HEK293T (cell line): Measurements from ENCODE around the gene ST6GALNAC5.

Experiments used
- CTCF ChIA-PET: fragments of 350-600 bp; formaldehyde crosslinking; extraction: SDS; loops from one replicate; lab custom pipeline; 2021; ENCODE audit warnings: antibody characterized with exemption, inconsistent platforms; lab: Yijun Ruan, JAX
- POLR2A ChIA-PET: fragments of 350-600 bp; formaldehyde crosslinking; extraction: SDS; loops from one replicate; lab custom pipeline; 2020; ENCODE audit warnings: antibody characterized with exemption, inconsistent platforms; lab: Yijun Ruan, JAX
- DNase-seq: peaks from one replicate; pipeline ENCODE4 v3.0.0; 2012; ENCODE audit warnings: mixed read lengths; ENCODE audit errors: extremely low spot score
- ARNT ChIP-seq: fragments of 450-650 bp; IDR thresholded peaks from 2 replicates; pipeline ENCODE4 v1.6.1; 2017; ENCODE audit warnings: mild to moderate bottlenecking
- BHLHE40 ChIP-seq: fragments of 450-650 bp; IDR thresholded peaks from 2 replicates; pipeline ENCODE4 v1.6.1; 2016; ENCODE audit warnings: mild to moderate bottlenecking, moderate library complexity, borderline replicate concordance
- CTBP1 ChIP-seq: fragments of 450-650 bp; IDR thresholded peaks from 2 replicates; pipeline ENCODE4 v1.6.1; 2016; ENCODE audit warnings: borderline replicate concordance
- ELF4 ChIP-seq: fragments of 450-650 bp; IDR thresholded peaks from 2 replicates; pipeline ENCODE4 v1.6.1; 2017; ENCODE audit warnings: antibody characterized with exemption
- FOXA1 ChIP-seq: fragments of 450-650 bp; IDR thresholded peaks from 2 replicates; pipeline ENCODE4 v1.6.1; 2016; ENCODE audit warnings: mild to moderate bottlenecking
- FOXK2 ChIP-seq: fragments of 450-650 bp; IDR thresholded peaks from 2 replicates; pipeline ENCODE4 v1.6.1; 2016; ENCODE audit warnings: mild to moderate bottlenecking
- FOXM1 ChIP-seq: fragments of 450-650 bp; IDR thresholded peaks from 2 replicates; pipeline ENCODE4 v1.6.1; 2017; ENCODE audit warnings: mild to moderate bottlenecking, borderline replicate concordance
- HDGF ChIP-seq: fragments of 450-650 bp; IDR thresholded peaks from 2 replicates; pipeline ENCODE4 v1.6.1; 2017; ENCODE audit warnings: antibody characterized with exemption, borderline replicate concordance
- L3MBTL2 ChIP-seq: fragments of 450-650 bp; conservative IDR thresholded peaks from 2 replicates; pipeline ENCODE4 v1.6.1; 2016; ENCODE audit warnings: mild to moderate bottlenecking
- LEF1 ChIP-seq: fragments of 450-650 bp; IDR thresholded peaks from 2 replicates; pipeline ENCODE4 v1.6.1; 2017; ENCODE audit warnings: mild to moderate bottlenecking, borderline replicate concordance
- NFRKB ChIP-seq: fragments of 450-650 bp; IDR thresholded peaks from 2 replicates; pipeline ENCODE4 v1.6.1; 2016; ENCODE audit warnings: mild to moderate bottlenecking, moderate library complexity
- SP1 ChIP-seq: fragments of 450-650 bp; IDR thresholded peaks from 2 replicates; pipeline ENCODE4 v1.6.1; 2017
- SUZ12 ChIP-seq: fragments of 450-650 bp; IDR thresholded peaks from 2 replicates; pipeline ENCODE4 v1.6.1; 2016; ENCODE audit warnings: mild to moderate bottlenecking
- TARDBP ChIP-seq: fragments of 450-650 bp; IDR thresholded peaks from 2 replicates; pipeline ENCODE4 v1.6.1; 2016
- ZNF384 ChIP-seq: fragments of 450-650 bp; IDR thresholded peaks from 2 replicates; pipeline ENCODE4 v1.6.1; 2016
- TF ChIP-seq, protein P1 (sequence below): fragments of 450-650 bp; IDR thresholded peaks from 2 replicates; pipeline ENCODE4 v1.6.1; 2016

ST6GALNAC5 gene

DNA sequence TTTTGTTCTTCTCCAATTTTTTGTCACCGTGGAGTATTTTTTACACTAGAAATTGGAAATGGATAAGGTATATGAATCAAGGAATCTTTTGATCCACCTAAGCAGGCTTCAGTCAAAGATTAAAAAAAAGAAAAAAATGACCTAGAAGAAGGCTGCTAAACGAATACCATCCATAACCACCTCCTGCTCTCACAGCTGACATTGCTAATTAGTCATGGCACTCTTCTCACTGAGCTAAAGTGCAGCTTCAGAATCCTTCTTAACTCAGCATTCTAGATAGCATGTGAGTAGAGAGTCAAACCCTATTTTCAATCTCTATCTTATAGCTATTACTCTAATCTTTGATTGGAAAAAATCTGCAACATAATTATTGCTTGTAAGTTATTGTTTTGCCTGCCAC is 40.2 kb upstream of the ST6GALNAC5 start:
- TF ChIP-seq BHLHE40 (no peak), FOXA1 (no peak), SP1 (no peak), L3MBTL2 (no peak), ARNT (no peak), FOXK2 (no peak), NFRKB (no peak), ELF4 (no peak), HDGF (no peak), FOXM1 (no peak), SUZ12 (no peak), CTBP1 (no peak), TARDBP (no peak), LEF1 (no peak), ZNF384 (no peak)
- no peak for DNase-seq
- CTCF ChIA-PET, result no interaction called here
- POLR2A ChIA-PET, result interaction anchor here (1.4 kb wide), 1 partner anchor 11 kb away, joined by 3 read pairs; no protein-coding TSS in a partner anchor

DNA sequence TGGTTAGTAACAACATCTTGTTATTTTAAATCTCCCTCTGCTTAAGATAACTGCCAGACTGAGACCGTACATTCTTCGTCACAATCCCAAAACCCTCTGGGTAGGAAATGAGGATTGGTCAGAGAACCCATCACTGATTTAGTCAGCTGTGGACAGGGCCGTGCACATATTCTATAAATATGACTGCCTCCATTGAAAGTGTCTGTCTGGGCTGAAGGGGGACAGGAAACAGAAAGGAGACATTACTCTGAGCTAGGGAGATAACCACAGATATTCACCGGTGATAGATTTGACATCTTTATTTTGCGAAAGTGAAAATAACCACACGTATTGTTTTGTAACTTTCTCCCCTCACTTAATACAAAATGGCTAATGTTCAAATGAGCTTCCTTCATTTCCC is 36.9 kb upstream of the ST6GALNAC5 start:
- TF ChIP-seq FOXK2 (no peak), SUZ12 (no peak), FOXA1 (no peak), TARDBP (no peak), LEF1 (no peak), BHLHE40 (no peak), FOXM1 (no peak), HDGF (no peak), ELF4 (no peak), ARNT (no peak), NFRKB (no peak), CTBP1 (no peak), SP1 (no peak), L3MBTL2 (no peak), ZNF384 (no peak)
- TF ChIP-seq, protein P1, sequence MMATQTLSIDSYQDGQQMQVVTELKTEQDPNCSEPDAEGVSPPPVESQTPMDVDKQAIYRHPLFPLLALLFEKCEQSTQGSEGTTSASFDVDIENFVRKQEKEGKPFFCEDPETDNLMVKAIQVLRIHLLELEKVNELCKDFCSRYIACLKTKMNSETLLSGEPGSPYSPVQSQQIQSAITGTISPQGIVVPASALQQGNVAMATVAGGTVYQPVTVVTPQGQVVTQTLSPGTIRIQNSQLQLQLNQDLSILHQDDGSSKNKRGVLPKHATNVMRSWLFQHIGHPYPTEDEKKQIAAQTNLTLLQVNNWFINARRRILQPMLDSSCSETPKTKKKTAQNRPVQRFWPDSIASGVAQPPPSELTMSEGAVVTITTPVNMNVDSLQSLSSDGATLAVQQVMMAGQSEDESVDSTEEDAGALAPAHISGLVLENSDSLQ, result no peak
- no peak for DNase-seq
- ChIA-PET POLR2A (no interaction called here), CTCF (no interaction called here)

DNA sequence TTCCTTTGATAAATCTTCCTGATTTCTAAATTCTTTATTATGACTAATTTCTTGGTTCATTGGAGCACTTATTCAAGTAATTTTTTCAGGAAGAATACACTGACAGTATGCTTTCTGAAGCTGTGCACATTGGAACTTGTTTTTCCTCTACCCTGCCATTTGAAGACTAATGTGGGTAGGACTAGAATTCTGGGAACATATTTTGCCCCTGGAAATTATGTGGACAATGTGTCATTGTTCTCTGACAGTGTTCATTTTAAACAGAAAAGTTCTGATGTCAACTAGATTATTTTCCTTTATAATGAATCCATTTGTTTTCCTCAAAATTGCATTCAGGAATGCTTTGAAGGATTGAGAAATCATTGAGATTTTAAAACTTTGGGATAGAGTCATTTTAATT is 34.8 kb upstream of the ST6GALNAC5 start:
- ChIA-PET CTCF (no interaction called here), POLR2A (no interaction called here)
- TF ChIP-seq FOXA1 (no peak), SUZ12 (no peak), ARNT (no peak), TARDBP (no peak), NFRKB (no peak), BHLHE40 (no peak), ELF4 (no peak), L3MBTL2 (no peak), ZNF384 (no peak), HDGF (no peak), LEF1 (no peak), SP1 (no peak)
- no peak for DNase-seq

DNA sequence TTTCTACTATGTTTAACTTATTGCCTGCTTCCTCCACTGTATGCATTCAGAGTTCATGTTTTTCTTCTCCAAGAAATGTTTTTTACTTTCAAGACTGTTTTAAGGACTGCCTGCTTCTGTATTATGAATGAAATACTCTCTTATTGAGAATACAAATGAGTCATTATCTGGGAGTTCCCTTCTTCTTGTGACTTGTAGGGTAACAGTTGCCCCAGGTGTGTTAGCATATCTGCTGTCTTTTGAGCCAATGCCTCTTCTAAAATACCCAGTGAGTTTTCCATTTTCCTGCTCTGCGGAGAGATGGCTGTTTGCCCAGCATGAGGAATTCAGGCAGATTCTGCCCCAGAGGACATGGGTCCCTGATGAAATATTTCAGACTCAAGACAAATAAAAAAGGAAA is 34.1 kb upstream of the ST6GALNAC5 start:
- POLR2A ChIA-PET, result no interaction called here
- TF ChIP-seq SUZ12, result no peak
- TF ChIP-seq SP1, result no peak
- no peak for TF ChIP-seq NFRKB
- no peak for TF ChIP-seq ARNT
- no peak for TF ChIP-seq BHLHE40
- no peak for TF ChIP-seq CTBP1
- no peak for TF ChIP-seq FOXA1
- TF ChIP-seq FOXM1, result no peak
- TF ChIP-seq L3MBTL2, result no peak
- TF ChIP-seq ELF4, result no peak
- TF ChIP-seq, protein P1, result no peak
- TF ChIP-seq HDGF, result no peak
- TF ChIP-seq LEF1, result no peak
- TF ChIP-seq ZNF384, result no peak
- TF ChIP-seq TARDBP, result no peak
- no peak for TF ChIP-seq FOXK2
- CTCF ChIA-PET, result no interaction called here
- no peak for DNase-seq

DNA sequence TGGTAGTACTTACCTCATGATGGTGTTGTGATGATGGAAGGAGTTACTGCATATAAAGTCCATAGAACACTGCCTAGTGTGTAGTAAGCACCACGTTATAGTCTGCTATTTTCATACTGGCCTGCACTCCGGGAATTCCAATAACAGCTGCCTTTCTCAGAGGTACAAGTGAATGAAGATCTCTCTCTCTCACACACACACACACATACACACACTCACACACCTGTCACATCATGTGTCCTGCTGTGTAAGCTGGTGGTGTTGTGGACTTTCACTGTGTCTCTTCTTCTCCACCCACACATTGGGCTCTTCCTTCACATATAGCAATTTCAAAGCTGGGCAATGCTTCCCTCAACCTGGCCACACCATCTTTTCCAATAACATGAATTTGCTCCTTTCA is 33.4 kb upstream of the ST6GALNAC5 start:
- ChIA-PET CTCF (no interaction called here), POLR2A (no interaction called here)
- DNase-seq, result no peak
- TF ChIP-seq ELF4 (no peak), NFRKB (no peak), LEF1 (no peak), BHLHE40 (no peak), SP1 (no peak), ZNF384 (no peak), FOXA1 (no peak), FOXK2 (no peak), HDGF (no peak), CTBP1 (no peak), SUZ12 (no peak), ARNT (no peak), TARDBP (no peak)
- TF ChIP-seq, protein P1, result no peak

DNA sequence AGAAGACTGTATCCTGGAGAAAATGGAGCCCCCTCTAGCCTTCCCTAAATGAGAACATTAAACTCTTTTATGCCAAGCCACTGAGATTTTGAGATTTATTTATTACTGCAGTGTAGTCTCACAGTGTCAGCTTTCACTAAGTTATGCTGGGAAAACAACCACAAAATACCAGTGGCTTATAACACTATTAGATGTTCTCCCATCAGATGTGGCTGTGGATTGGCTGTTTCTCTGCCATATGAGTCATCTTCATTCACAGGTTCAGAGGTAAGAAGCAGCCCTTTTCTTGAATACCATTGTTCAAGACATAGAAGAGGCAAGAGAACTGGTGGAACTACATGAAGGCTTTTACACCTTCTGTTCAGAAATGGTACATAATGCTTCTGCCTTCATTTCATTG is 32.1 kb upstream of the ST6GALNAC5 start:
- ChIA-PET CTCF (no interaction called here), POLR2A (no interaction called here)
- DNase-seq, result no peak
- TF ChIP-seq TARDBP, result no peak
- no peak for TF ChIP-seq FOXK2
- no peak for TF ChIP-seq BHLHE40
- no peak for TF ChIP-seq FOXA1
- TF ChIP-seq ZNF384, result no peak
- no peak for TF ChIP-seq ELF4
- TF ChIP-seq, protein P1, result no peak
- no peak for TF ChIP-seq SUZ12
- no peak for TF ChIP-seq LEF1
- TF ChIP-seq L3MBTL2, result no peak
- TF ChIP-seq FOXM1, result no peak
- no peak for TF ChIP-seq CTBP1
- TF ChIP-seq SP1, result no peak
- TF ChIP-seq ARNT, result no peak
- TF ChIP-seq NFRKB, result no peak
- TF ChIP-seq HDGF, result no peak
